Measurements from ENCODE around the gene KSR2. TPM values are rescaled to one million over a fixed set of nuclear protein-coding genes. Genes with fewer than 3 reads are reported as not detected.

The KSR2 gene
- total and polyA plus RNA-seq, 7 donors = under 0.01 to 0.04 (median 0.02) TPM; not detected in 2

DNA sequence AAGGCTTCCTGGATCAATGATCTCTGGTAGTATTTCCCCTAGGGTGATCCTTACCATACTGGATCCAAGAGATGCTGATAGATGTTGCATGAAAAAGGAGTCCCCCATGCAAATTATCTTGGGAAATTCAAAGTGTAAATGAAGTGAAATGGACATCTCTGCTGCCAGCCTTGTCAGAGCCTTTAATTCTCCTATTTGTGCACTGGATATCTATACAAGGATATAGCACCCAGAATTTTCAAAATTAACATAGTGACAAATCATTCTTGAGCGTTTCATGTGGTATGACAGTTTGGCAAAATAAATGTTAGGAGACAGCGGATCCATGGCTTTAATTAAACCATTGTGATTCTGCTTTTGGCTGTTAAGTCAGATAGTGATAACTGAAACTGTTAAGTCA lies 260.9 kb downstream of the KSR2 start:
- 77 to 81% (median 80%) methylated on average over 2 of the region's 2 CpGs for WGBS, 3 donors
- TF ChIP-seq, protein P1, sequence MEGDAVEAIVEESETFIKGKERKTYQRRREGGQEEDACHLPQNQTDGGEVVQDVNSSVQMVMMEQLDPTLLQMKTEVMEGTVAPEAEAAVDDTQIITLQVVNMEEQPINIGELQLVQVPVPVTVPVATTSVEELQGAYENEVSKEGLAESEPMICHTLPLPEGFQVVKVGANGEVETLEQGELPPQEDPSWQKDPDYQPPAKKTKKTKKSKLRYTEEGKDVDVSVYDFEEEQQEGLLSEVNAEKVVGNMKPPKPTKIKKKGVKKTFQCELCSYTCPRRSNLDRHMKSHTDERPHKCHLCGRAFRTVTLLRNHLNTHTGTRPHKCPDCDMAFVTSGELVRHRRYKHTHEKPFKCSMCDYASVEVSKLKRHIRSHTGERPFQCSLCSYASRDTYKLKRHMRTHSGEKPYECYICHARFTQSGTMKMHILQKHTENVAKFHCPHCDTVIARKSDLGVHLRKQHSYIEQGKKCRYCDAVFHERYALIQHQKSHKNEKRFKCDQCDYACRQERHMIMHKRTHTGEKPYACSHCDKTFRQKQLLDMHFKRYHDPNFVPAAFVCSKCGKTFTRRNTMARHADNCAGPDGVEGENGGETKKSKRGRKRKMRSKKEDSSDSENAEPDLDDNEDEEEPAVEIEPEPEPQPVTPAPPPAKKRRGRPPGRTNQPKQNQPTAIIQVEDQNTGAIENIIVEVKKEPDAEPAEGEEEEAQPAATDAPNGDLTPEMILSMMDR (IDR thresholded peaks at IDR 0.05) = no peak
- intact Hi-C loops (cut with DNase I) = no loop called here
- Histone ChIP-seq H3K27me3 (ENCODE audit: insufficient read depth in 3 of 3, low read length in 2 of 3) (peaks cover 0 to 6% (median 0%) of the 10 kb centered on the region in 3 donors), H3K4me1 (no peaks in the 10 kb centered on the region), H3K27ac (no peak overlapping the region), H3K36me3 (ENCODE audit: insufficient read depth in 1 of 2, low read depth in 1 of 2) (no peaks in the 10 kb centered on the region), H3K9me3 (no peaks in the 10 kb centered on the region), H3K4me3 (no peak overlapping the region)
- ATAC-seq (no peak), DNase-seq (no peak)

DNA sequence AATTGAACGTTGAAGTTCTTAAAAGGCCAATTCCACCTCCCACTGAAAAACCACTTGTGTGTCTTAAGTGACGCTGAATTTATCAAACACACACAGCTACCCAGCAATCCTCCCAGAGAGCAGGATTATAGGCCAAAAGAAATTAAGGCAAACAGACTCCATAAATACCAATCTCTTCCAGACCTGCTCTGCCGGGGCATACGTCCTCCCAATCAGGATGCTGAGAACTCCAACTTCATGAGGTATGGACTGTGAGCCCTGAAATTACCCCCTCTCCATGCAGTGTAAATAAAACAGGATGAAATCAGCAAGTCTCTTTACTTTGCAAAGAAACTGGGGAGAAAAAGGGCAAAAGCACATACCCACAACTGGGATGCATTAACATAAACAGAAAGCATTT lies 265.2 kb downstream of the KSR2 start:
- TF ChIP-seq, protein P1 (IDR thresholded peaks at IDR 0.05) = no peak
- 60 to 64% (median 64%) methylated on average over 4 of the region's 4 CpGs for WGBS, 3 donors
- H3K27ac ChIP-seq = no peak overlapping the region

DNA sequence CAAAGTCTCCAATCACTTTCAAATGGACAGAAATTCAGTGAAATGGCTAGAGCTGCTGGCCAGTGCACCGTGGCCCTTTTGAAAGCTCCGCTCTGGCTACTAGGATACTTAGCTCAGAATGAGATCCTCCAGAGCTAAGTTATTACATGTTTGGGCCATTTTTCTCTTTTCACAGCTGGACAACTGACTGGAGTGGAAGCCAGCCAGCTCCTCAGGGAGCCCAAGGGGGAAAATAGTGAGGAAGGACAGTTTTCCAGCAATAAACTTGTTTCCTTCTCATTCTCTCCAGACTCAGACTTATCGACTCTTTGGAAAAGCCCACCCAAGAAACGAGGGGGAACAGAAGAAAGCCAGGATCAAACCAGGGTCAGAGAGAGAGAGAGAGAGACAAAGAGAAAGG lies 266.0 kb downstream of the KSR2 start:
- Histone ChIP-seq H3K4me3 (no peak overlapping the region), H3K4me1 (no peaks in the 10 kb centered on the region), H3K27me3 (ENCODE audit: insufficient read depth in 3 of 3, low read length in 2 of 3) (no peaks in the 10 kb centered on the region), H3K9me3 (no peaks in the 10 kb centered on the region), H3K36me3 (ENCODE audit: insufficient read depth in 1 of 2, low read depth in 1 of 2) (no peaks in the 10 kb centered on the region), H3K27ac (no peak overlapping the region)
- ATAC-seq (no peak), DNase-seq (no peak)
- TF ChIP-seq, protein P1 (IDR thresholded peaks at IDR 0.05) = no peak
- intact Hi-C loops (cut with DNase I) = no loop called here
- WGBS, 3 donors = 54 to 62% (median 57%) methylated on average over 4 of the region's 4 CpGs

More for the DNA sequence above, 265.2 kb downstream of the KSR2 start:
- H3K4me3 ChIP-seq = no peak overlapping the region
- no peaks in the 10 kb centered on the region for H3K9me3 ChIP-seq
- H3K4me1 ChIP-seq = no peaks in the 10 kb centered on the region
- H3K27me3 ChIP-seq (ENCODE audit: insufficient read depth in 3 of 3, low read length in 2 of 3) = no peaks in the 10 kb centered on the region
- intact Hi-C loops (cut with DNase I) = no loop called here
- H3K36me3 ChIP-seq (ENCODE audit: insufficient read depth in 1 of 2, low read depth in 1 of 2) = no peaks in the 10 kb centered on the region
- no peak for DNase-seq
- no peak for ATAC-seq

DNA sequence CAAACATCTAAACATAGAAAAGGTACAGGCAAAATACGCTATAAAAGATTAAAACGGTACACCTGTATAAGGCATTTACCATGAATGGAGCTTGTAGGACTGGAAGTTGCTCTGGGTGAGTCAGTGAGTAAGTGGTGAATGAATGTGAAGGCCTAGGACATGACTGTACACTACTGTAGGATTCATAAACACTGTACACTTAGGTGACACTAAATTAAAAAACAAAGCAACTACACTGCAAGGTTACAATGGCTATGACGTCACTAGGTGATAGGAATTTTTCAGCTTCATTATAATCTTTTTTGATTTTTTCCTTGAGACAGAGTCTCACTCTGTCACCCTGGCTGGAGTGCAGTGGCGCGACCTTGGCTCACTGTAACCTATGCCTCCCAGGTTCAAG lies 269.2 kb downstream of the KSR2 start:
- no peak overlapping the region for H3K4me3 ChIP-seq
- H3K9me3 ChIP-seq = no peaks in the 10 kb centered on the region
- H3K4me1 ChIP-seq = no peaks in the 10 kb centered on the region
- no peaks in the 10 kb centered on the region for H3K36me3 ChIP-seq (ENCODE audit: insufficient read depth in 1 of 2, low read depth in 1 of 2)
- WGBS, 3 donors = 72 to 93% (median 91%) methylated on average over 5 of the region's 5 CpGs
- H3K27me3 ChIP-seq (ENCODE audit: insufficient read depth in 3 of 3, low read length in 2 of 3) = no peaks in the 10 kb centered on the region
- intact Hi-C loops (cut with DNase I) = no loop called here
- no peak overlapping the region for H3K27ac ChIP-seq
- no peak for DNase-seq
- no peak for ATAC-seq
- TF ChIP-seq, protein P1 (IDR thresholded peaks at IDR 0.05) = no peak

DNA sequence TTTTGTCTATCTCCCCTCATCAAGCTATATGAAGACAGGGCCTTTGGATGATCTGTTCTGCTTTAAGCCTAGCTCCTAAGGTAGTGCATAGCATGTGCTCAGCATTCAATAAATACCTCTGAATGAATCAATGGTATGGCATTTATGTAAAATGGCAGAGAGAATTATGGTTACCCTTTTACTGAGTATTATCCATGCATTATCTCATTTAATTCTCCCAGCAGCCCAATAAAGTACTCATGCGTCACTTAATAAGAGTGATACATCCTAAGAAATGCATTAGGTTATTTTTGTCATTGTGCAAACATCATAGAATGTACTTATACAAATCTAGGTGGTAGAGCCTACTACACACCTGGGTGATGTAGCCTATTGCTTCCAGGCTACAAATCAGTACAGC lies 269.7 kb downstream of the KSR2 start:
- DNase-seq = no peak
- intact Hi-C loops (cut with DNase I) = no loop called here

More for the DNA sequence above, 269.7 kb downstream of the KSR2 start:
- no peaks in the 10 kb centered on the region for H3K36me3 ChIP-seq (ENCODE audit: insufficient read depth in 1 of 2, low read depth in 1 of 2)
- no peaks in the 10 kb centered on the region for H3K9me3 ChIP-seq
- no peaks in the 10 kb centered on the region for H3K27me3 ChIP-seq (ENCODE audit: insufficient read depth in 3 of 3, low read length in 2 of 3)
- TF ChIP-seq, protein P1 (IDR thresholded peaks at IDR 0.05) = no peak
- H3K4me3 ChIP-seq = no peak overlapping the region
- no peak for ATAC-seq
- no peak overlapping the region for H3K27ac ChIP-seq
- WGBS, 3 donors = 88 to 98% (median 94%) methylated on average over 1 of the region's 1 CpG
- H3K4me1 ChIP-seq = no peaks in the 10 kb centered on the region

Measured in psoas muscle (tissue), 8 donors.